NCI-H82 (cell line): ENCODE measurements around the gene IGFBP1.
"Not testable (repeated sequence)": the region's sequence is repeated elsewhere in the genome, so short reads cannot be mapped to it uniquely, and the experiment has no call there.

Experiments
- DNase-seq: peaks from one replicate; lab custom pipeline; 2025; lab: John Stamatoyannopoulos, UW

The IGFBP1 gene

GRCh38 chr7:45938626-45939302 is 50.5 kb downstream of the IGFBP1 start:
- DNase-seq, result peak; percentile 52

GRCh38 chr7:45939574-45939973 is 51.3 kb downstream of the IGFBP1 start:
- DNase-seq, result no peak

DNA sequence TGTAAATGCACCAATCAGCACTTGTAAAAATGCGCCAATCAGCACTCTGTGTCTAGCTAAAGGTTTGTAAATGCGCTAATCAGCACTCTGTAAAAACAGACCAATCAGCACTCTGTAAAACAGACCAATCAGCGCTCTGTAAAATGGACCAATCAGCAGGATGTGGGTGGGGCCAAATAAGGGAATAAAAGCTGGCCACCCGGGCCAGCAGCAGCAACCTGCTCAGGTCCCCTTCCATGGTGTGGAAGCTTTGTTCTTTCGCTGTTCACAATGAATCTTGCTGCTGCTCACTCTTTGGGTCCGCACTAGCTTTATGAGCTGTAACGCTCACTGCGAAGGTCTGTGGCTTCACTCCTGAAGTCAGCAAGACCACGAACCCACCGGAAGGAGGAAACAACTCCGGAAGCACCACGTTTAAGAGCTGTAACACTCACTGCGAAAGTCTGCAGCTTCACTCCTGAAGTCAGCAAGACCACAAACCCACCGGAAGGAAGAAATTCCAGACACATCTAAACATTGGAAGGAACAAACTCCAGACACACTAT is 52.0 kb downstream of the IGFBP1 start:
- DNase-seq, result not testable (repeated sequence)

GRCh38 chr7:45940939-45941338 is 52.7 kb downstream of the IGFBP1 start:
- DNase-seq, result no peak
